CD4-positive, CD25-positive, alpha-beta regulatory T cell (primary cell): ENCODE results near the gene JADE2. TPM values are rescaled to one million over a fixed set of nuclear protein-coding genes. Genes with fewer than 3 reads are reported as not detected.

Experiments
- polyA plus RNA-seq, 4 donors: library from polyadenylated mRNA; unstranded; fragments of 300-500 nt; fragmentation: Illumina TruSeq; gene quantifications; one replicate each; pipeline ENCODE4 v1.2.3, GENCODE V29; 2021
- total RNA-seq: library from RNA; stranded (reverse); gene quantifications from one replicate; pipeline ENCODE4 v1.2.3, GENCODE V29; 2022

JADE2 gene
- total and polyA plus RNA-seq, 5 donors from 2014 or later = 19.2 to 162 (median 25.9) TPM

Other genes with a start within 250 kb of the JADE2 start
- gene CDKL3, start 158.5 kb upstream of the JADE2 start, total RNA-seq = not detected
- under 1 TPM in 2 of 4 donors, not detected in 2; 0.61 to 0.71 TPM for gene CDKL3, start 158.5 kb upstream of the JADE2 start, polyA plus RNA-seq
- gene UBE2B, start 154.1 kb upstream of the JADE2 start, total RNA-seq = 142 TPM
- gene UBE2B, start 154.1 kb upstream of the JADE2 start, polyA plus RNA-seq = 100 to 1,000 TPM in 1 of 4 donors, 10 to 100 TPM in 3; 84.5 to 110 (median 95.3) TPM
- gene CDKN2AIPNL, start 113.8 kb upstream of the JADE2 start, total RNA-seq = 13.5 TPM
- 10 to 100 TPM; 24.6 to 32.4 (median 30.4) TPM for gene CDKN2AIPNL, start 113.8 kb upstream of the JADE2 start, polyA plus RNA-seq
- gene SAR1B, start 107.2 kb downstream of the JADE2 start, total RNA-seq = 48.7 TPM
- gene SAR1B, start 107.2 kb downstream of the JADE2 start, polyA plus RNA-seq = 10 to 100 TPM; 53.1 to 74.1 (median 65.9) TPM
- gene SEC24A, start 123.1 kb downstream of the JADE2 start, total RNA-seq = 21.5 TPM
- gene SEC24A, start 123.1 kb downstream of the JADE2 start, polyA plus RNA-seq = 1 to 10 TPM; 5.6 to 7.9 (median 7.5) TPM
- gene CAMLG, start 212.9 kb downstream of the JADE2 start, total RNA-seq = 32.3 TPM
- gene CAMLG, start 212.9 kb downstream of the JADE2 start, polyA plus RNA-seq = 10 to 100 TPM; 37.6 to 43.7 (median 43.3) TPM
- gene DDX46, start 233.1 kb downstream of the JADE2 start, total RNA-seq = 61.8 TPM
- gene DDX46, start 233.1 kb downstream of the JADE2 start, polyA plus RNA-seq = 10 to 100 TPM; 16.3 to 23.2 (median 18.8) TPM